ENCODE results near the gene RECQL5.
A peak's percentile ranks its signal among the peaks of the same experiment; 100 is the strongest.

Gene RECQL5

GRCh38 chr17:75685499-75685898 is 18.5 kb upstream of the RECQL5 start:
- DNase-seq = no peak

DNA sequence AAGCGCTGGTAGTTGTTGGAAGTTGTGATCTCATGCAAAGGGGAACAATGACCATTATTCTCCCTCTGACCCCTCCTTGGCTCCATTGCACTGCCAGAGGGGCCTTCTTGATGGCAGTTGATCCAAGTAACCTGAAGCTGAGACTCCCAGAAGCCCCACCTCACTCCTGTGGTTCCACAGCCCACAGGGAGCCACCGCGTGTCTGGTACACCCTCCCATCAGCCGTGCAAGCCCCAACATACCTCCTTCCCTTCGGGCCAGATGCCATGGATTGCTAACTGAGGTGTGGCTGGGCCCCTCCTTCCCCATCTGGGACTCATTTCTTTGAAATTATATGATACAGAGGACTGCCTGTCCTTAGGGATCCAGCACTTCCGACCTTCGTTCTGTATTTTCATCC is 18.0 kb upstream of the RECQL5 start:
- DNase-seq = no peak

GRCh38 chr17:75684249-75684648 is 17.3 kb upstream of the RECQL5 start:
- DNase-seq = no peak

- no peak for DNase-seq
Observed at GRCh38 chr17:75683583-75683982, 16.6 kb upstream of the RECQL5 start.

DNA sequence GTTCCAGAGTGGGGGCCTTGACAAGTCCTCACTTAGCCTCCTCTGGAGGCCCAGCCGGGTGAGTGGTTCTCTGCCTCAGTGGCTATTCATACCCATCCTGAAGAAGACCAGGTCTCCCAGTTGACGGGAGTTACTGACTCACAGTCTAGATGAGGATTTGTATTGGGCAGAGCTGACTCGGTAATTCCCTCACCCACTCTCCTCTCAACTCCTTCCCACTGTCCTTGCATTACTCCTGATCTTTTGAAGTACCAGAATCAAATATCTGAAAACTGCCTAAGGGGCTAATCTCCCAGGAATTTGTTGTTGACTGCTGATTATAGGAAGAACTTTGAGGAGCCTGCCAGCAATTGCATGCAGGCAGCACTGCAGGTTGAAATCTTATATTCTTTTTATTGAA is 14.3 kb upstream of the RECQL5 start:
- no peak for DNase-seq

GRCh38 chr17:75680431-75680830 is 13.5 kb upstream of the RECQL5 start:
- DNase-seq = no peak

- no peak for DNase-seq
Observed at GRCh38 chr17:75679706-75680211, 12.8 kb upstream of the RECQL5 start.

DNA sequence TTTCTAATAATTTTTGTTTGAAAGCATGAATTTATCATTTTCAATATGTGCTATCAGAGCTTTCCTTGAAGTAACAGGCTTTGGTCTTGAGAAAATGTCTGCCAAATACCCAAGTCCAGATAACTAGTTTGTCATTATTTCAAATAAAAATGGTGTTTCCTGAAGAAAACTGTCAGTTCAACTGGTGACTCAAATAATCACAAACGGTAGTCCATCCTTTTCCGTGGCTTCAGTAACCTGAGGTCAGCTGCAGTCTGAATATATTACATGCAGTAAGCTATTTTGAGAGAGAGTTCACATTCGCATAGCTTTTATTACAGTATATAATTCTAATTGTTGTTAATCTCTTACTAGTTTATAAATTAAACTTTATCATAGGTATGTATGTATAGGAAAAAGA is 9.5 kb upstream of the RECQL5 start:
- no peak for DNase-seq

DNA sequence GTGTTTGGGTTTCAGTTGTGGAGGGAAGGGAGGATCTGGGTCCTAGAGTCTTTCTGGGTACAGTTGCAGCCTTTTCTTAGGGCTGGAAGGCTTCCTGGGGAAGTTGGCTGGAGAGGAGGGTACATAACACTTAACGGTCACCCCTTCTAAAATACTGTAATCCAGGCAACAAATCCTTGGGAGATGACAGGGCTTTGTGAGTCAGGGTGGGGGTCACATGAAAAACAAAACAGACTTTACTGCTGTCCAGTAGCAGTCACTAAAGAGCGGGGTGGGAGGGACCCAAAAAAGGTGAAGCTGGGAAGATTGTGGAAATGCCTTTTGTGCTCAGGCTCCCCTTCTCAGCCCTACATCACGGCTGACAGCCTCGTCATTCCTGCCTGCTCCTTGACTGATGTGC is 6.5 kb upstream of the RECQL5 start:
- no peak for DNase-seq

GRCh38 chr17:75672011-75672410 is 5.1 kb upstream of the RECQL5 start:
- DNase-seq = no peak

- no peak for DNase-seq
Observed at GRCh38 chr17:75670868-75671267, 3.9 kb upstream of the RECQL5 start.

DNA sequence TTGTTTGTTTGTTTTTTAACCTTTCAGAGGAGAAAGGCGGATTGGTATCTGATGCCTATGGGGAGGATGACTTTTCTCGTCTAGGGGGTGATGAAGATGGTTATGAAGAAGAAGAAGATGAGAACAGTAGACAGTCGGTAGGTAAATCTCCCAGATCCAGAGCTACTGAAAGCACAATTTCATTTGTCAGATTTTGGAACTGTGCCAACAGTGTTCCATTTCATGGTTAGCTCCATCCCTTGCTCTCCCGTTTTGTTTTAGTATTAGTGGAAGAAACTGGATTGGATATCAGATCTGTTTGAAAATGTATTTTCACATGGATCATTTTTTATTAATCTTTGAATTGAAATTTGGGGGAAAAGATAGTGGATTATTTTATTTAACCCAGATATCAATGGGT is 1.5 kb upstream of the RECQL5 start:
- no peak for DNase-seq

- DNase-seq = no peak
Observed at GRCh38 chr17:75667825-75668224, 871 bp upstream of the RECQL5 start.

- no peak for DNase-seq
Observed at GRCh38 chr17:75665981-75666380, 973 bp downstream of the RECQL5 start.

DNA sequence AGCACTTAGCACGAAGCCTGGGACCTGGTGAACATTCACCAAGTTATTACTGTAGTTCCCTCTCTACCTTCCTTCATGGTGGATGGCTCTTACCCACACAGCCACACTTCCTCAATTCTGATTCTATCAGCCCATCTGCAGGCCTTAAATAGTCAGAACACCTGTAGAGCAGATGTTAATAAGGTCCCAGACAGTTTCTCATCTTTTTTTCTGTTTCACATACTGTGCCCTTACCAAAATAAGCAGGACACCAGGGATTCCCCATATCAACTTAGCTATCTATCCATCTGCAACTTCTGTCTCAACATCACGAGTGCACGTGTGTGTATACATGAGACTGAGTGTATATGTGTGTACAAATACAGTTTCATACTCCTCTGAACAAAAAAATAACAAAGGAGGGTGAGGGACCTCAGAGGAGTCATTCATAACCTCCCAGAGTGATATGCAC is 2.8 kb downstream of the RECQL5 start:
- DNase-seq = no peak

DNA sequence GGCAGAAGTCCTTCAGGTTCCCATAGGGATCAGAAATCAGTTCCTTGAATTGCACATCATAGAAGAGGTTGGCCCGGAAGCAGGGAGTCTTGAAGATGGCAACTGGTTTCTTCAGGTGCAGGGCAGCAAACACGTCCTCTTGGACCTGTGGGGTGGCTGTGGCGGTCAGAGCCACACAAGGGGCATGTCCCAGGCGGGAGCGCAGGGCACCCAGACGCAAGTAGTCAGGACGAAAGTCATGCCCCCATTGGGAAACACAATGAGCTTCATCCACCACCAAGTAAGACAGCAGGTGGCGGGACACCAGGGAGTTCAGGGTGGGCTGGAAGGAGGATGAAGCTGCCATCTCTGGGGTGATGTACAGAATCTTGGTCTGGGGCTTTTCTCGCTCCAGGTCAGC is 4.4 kb downstream of the RECQL5 start:
- no peak for DNase-seq

- no peak for DNase-seq
Observed at GRCh38 chr17:75661531-75661930, 5.4 kb downstream of the RECQL5 start.

GRCh38 chr17:75658237-75658636 is 8.7 kb downstream of the RECQL5 start:
- DNase-seq = no peak

- no peak for DNase-seq
Observed at GRCh38 chr17:75654176-75654575, 12.8 kb downstream of the RECQL5 start.

GRCh38 chr17:75652934-75653549 is 13.9 kb downstream of the RECQL5 start:
- peak; percentile 16 for DNase-seq

- no peak for DNase-seq
Observed at GRCh38 chr17:75652341-75652740, 14.6 kb downstream of the RECQL5 start.

GRCh38 chr17:75650874-75651273 is 16.1 kb downstream of the RECQL5 start:
- DNase-seq = no peak

DNA sequence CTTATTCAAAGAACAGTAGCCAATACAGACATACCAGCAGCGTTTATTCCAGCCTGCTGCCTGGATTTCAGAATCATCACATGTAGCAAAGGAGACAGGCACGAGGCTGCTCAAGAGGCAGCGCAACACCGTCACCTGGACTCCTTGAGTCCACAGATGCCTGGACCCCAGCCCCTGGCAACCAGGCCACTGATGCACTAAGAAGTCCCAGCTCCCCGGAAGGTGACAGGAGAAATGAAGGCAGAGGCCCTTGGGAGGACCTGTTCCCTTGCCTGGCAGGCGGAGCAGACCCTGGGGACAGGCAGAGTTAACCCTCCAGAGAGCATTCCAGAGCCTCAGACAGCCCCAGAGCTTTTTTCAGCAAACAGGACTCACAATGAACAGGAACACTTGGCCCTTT is 17.3 kb downstream of the RECQL5 start:
- DNase-seq = no peak

DNA sequence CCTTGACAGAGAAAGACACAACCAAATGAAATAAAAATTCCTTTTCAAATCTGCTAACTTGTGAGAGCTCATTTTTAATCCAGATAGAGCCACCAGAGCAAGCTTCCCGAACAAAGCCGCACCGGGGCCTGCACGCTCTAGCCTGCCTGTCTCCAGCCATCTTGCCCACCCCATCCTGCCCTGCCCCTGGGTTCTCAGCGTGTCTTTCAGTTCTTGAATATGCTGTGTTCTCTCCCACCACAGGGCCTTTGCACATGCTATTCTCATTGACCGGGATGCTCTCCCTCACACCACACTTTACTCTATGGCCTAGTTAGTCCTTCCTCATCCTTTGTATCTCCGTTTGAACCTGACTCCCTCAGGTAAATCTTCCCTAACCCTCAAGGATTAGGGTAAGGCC is 19.0 kb downstream of the RECQL5 start:
- no peak for DNase-seq

- no peak for DNase-seq
Observed at GRCh38 chr17:75647061-75647460, 19.9 kb downstream of the RECQL5 start.

- DNase-seq = no peak
Observed at GRCh38 chr17:75646638-75646992, 20.3 kb downstream of the RECQL5 start.
